HG03457 (cell line): ENCODE data around the gene MFAP2.

Experiments
- ATAC-seq: cut with Tn5 transposase; IDR thresholded peaks from one replicate; pipeline ENCODE4 v1.9.1; 2021; ENCODE audit warnings: moderate number of reproducible peaks; ENCODE audit not compliant: unreplicated experiment

The MFAP2 gene

GRCh38 chr1:16981269-16981849 is 939 bp upstream of the MFAP2 start:
- ATAC-seq: no peak

GRCh38 chr1:16979475-16980327 is 719 bp downstream of the MFAP2 start:
- no peak for ATAC-seq

GRCh38 chr1:16978567-16979474 is 1.6 kb downstream of the MFAP2 start:
- ATAC-seq: no peak

GRCh38 chr1:16978139-16978538 is 2.3 kb downstream of the MFAP2 start:
- no peak for ATAC-seq

- ATAC-seq: no peak
Observed at GRCh38 chr1:16977377-16977776, 3.0 kb downstream of the MFAP2 start.

- ATAC-seq: no peak
Observed at GRCh38 chr1:16976966-16977365, 3.5 kb downstream of the MFAP2 start.

- no peak for ATAC-seq
Observed at GRCh38 chr1:16975838-16976237, 4.6 kb downstream of the MFAP2 start.

GRCh38 chr1:16975211-16975610 is 5.2 kb downstream of the MFAP2 start:
- no peak for ATAC-seq

GRCh38 chr1:16973215-16973614 is 7.2 kb downstream of the MFAP2 start:
- no peak for ATAC-seq

GRCh38 chr1:16972189-16972895 is 8.1 kb downstream of the MFAP2 start:
- no peak for ATAC-seq

GRCh38 chr1:16971341-16972188 is 8.9 kb downstream of the MFAP2 start:
- no peak for ATAC-seq

- no peak for ATAC-seq
Observed at GRCh38 chr1:16970132-16970910, 10.1 kb downstream of the MFAP2 start.

GRCh38 chr1:16969651-16970050 is 10.8 kb downstream of the MFAP2 start:
- ATAC-seq: no peak

- no peak for ATAC-seq
Observed at GRCh38 chr1:16969057-16969611, 11.3 kb downstream of the MFAP2 start.

- no peak for ATAC-seq
Observed at GRCh38 chr1:16968372-16968771, 12.0 kb downstream of the MFAP2 start.

GRCh38 chr1:16967962-16968361 is 12.5 kb downstream of the MFAP2 start:
- ATAC-seq: no peak

- ATAC-seq: no peak
Observed at GRCh38 chr1:16967095-16967575, 13.3 kb downstream of the MFAP2 start.

GRCh38 chr1:16966282-16966681 is 14.1 kb downstream of the MFAP2 start:
- ATAC-seq: no peak
